ENCODE data around the gene PON2. TPM values are rescaled to one million over a fixed set of nuclear protein-coding genes. Genes with fewer than 3 reads are reported as not detected.

PON2 gene
- total RNA-seq, 4 donors from 2014 or later: 41.8 to 91.0 (median 75.8) TPM

GRCh38 chr7:95412075-95412474 lies 22.8 kb downstream of the PON2 start:
- TF ChIP-seq, protein P1, sequence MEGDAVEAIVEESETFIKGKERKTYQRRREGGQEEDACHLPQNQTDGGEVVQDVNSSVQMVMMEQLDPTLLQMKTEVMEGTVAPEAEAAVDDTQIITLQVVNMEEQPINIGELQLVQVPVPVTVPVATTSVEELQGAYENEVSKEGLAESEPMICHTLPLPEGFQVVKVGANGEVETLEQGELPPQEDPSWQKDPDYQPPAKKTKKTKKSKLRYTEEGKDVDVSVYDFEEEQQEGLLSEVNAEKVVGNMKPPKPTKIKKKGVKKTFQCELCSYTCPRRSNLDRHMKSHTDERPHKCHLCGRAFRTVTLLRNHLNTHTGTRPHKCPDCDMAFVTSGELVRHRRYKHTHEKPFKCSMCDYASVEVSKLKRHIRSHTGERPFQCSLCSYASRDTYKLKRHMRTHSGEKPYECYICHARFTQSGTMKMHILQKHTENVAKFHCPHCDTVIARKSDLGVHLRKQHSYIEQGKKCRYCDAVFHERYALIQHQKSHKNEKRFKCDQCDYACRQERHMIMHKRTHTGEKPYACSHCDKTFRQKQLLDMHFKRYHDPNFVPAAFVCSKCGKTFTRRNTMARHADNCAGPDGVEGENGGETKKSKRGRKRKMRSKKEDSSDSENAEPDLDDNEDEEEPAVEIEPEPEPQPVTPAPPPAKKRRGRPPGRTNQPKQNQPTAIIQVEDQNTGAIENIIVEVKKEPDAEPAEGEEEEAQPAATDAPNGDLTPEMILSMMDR (IDR thresholded peaks at IDR 0.05): no peak
- no peak for TF ChIP-seq POLR2A (IDR thresholded peaks at IDR 0.05)
- H3K36me3 ChIP-seq: no peaks in the 10 kb centered on the region

GRCh38 chr7:95411666-95412065 lies 23.2 kb downstream of the PON2 start:
- no peak overlapping the region for H3K4me3 ChIP-seq
- intact Hi-C loops (cut with DNase I; ENCODE audit: low total_unique reads): no loop called here
- no peak for DNase-seq
- H3K4me1 ChIP-seq: no peaks in the 10 kb centered on the region
- TF ChIP-seq, protein P1 (IDR thresholded peaks at IDR 0.05): no peak
- TF ChIP-seq POLR2A (IDR thresholded peaks at IDR 0.05): no peak
- H3K27me3 ChIP-seq: no peaks in the 10 kb centered on the region
- no peaks in the 10 kb centered on the region for H3K9me3 ChIP-seq
- H3K27ac ChIP-seq: no peak overlapping the region
- H3K36me3 ChIP-seq: no peaks in the 10 kb centered on the region

More at GRCh38 chr7:95412075-95412474, 22.8 kb downstream of the PON2 start:
- no peaks in the 10 kb centered on the region for H3K9me3 ChIP-seq
- no peaks in the 10 kb centered on the region for H3K4me1 ChIP-seq
- H3K27ac ChIP-seq: no peak overlapping the region
- no peak overlapping the region for H3K4me3 ChIP-seq
- intact Hi-C loops (cut with DNase I; ENCODE audit: low total_unique reads): no loop called here
- DNase-seq: no peak
- H3K27me3 ChIP-seq: no peaks in the 10 kb centered on the region

GRCh38 chr7:95411036-95411435 lies 23.8 kb downstream of the PON2 start:
- H3K27ac ChIP-seq: no peak overlapping the region
- no peaks in the 10 kb centered on the region for H3K36me3 ChIP-seq
- intact Hi-C loops (cut with DNase I; ENCODE audit: low total_unique reads): no loop called here
- no peak for TF ChIP-seq POLR2A (IDR thresholded peaks at IDR 0.05)
- TF ChIP-seq, protein P1 (IDR thresholded peaks at IDR 0.05): no peak
- no peak for DNase-seq
- no peak overlapping the region for H3K4me3 ChIP-seq
- no peaks in the 10 kb centered on the region for H3K27me3 ChIP-seq
- no peaks in the 10 kb centered on the region for H3K9me3 ChIP-seq
- H3K4me1 ChIP-seq: no peaks in the 10 kb centered on the region

GRCh38 chr7:95407751-95408150 lies 27.1 kb downstream of the PON2 start:
- H3K36me3 ChIP-seq: peaks cover 0 to 4% of the 10 kb centered on the region in 2 donors
- no peak for TF ChIP-seq POLR2A (IDR thresholded peaks at IDR 0.05)
- TF ChIP-seq, protein P1 (IDR thresholded peaks at IDR 0.05): no peak
- intact Hi-C loops (cut with DNase I; ENCODE audit: low total_unique reads): no loop called here

GRCh38 chr7:95405800-95406199 lies 29.0 kb downstream of the PON2 start:
- no peaks in the 10 kb centered on the region for H3K9me3 ChIP-seq
- no peak overlapping the region for H3K27ac ChIP-seq
- TF ChIP-seq, protein P1 (IDR thresholded peaks at IDR 0.05): no peak
- no peak for TF ChIP-seq POLR2A (IDR thresholded peaks at IDR 0.05)
- H3K27me3 ChIP-seq: no peaks in the 10 kb centered on the region
- no peak overlapping the region for H3K4me3 ChIP-seq
- peaks cover 0 to 4% of the 10 kb centered on the region in 2 donors for H3K36me3 ChIP-seq
- H3K4me1 ChIP-seq: no peaks in the 10 kb centered on the region
- intact Hi-C loops (cut with DNase I; ENCODE audit: low total_unique reads): no loop called here
- DNase-seq: no peak

More at GRCh38 chr7:95407751-95408150, 27.1 kb downstream of the PON2 start:
- no peaks in the 10 kb centered on the region for H3K27me3 ChIP-seq
- no peaks in the 10 kb centered on the region for H3K4me1 ChIP-seq
- no peak overlapping the region for H3K27ac ChIP-seq
- H3K9me3 ChIP-seq: no peaks in the 10 kb centered on the region
- no peak for DNase-seq
- no peak overlapping the region for H3K4me3 ChIP-seq

Measured in uterus (tissue), 4 donors.